Right renal cortex interstitium (tissue), 3 donors: ENCODE data around the gene NMNAT3. TPM values are rescaled to one million over a fixed set of nuclear protein-coding genes. Genes with fewer than 3 reads are reported as not detected.
A peak's percentile ranks its signal among the peaks of the same experiment; 100 is the strongest.

ENCODE experiments used
- DNase-seq, 3 donors: peaks; one replicate each; pipeline ENCODE4 v3.0.0-alpha.2; 2013; ENCODE audit warnings: low read depth in 3 of 3, low spot score in 2 of 3
- polyA plus RNA-seq, 3 donors: library from polyadenylated mRNA; unstranded; fragments of 120-200 nt; gene quantifications; one replicate each; pipeline ENCODE4 v1.2.1, GENCODE V29; 2013; ENCODE audit not compliant: insufficient read length in 3 of 3

The NMNAT3 gene
- 10 to 100 TPM in 1 of 3 donors, 1 to 10 TPM in 2; 9.7 to 10.6 (median 9.9) TPM for polyA plus RNA-seq

- DNase-seq = peak; percentile 45 to 80 (median 69)
Observed at GRCh38 chr3:139677388-139678155, at the start of gene NMNAT3. TSS of gene NMNAT3 (minus strand) at chr3:139677972. CDS start at chr3:139627724, 50,248 bp downstream.

GRCh38 chr3:139721370-139721769 lies 43.6 kb upstream of the NMNAT3 start:
- DNase-seq = no peak

- no peak for DNase-seq
Observed at GRCh38 chr3:139718415-139718814, 40.6 kb upstream of the NMNAT3 start.

GRCh38 chr3:139716908-139717485 lies 39.2 kb upstream of the NMNAT3 start:
- DNase-seq = no peak

GRCh38 chr3:139715743-139716360 lies 38.1 kb upstream of the NMNAT3 start:
- DNase-seq = no peak

GRCh38 chr3:139715166-139715565 lies 37.4 kb upstream of the NMNAT3 start:
- DNase-seq = no peak

- no peak for DNase-seq
Observed at GRCh38 chr3:139710212-139710611, 32.4 kb upstream of the NMNAT3 start.

- DNase-seq = no peak
Observed at GRCh38 chr3:139705631-139706030, 27.9 kb upstream of the NMNAT3 start.

GRCh38 chr3:139696314-139696604 lies 18.5 kb upstream of the NMNAT3 start:
- no peak for DNase-seq

GRCh38 chr3:139695426-139696313 lies 17.9 kb upstream of the NMNAT3 start:
- DNase-seq = no peak

- no peak for DNase-seq
Observed at GRCh38 chr3:139695007-139695406, 17.2 kb upstream of the NMNAT3 start.

GRCh38 chr3:139694542-139694941 lies 16.8 kb upstream of the NMNAT3 start:
- DNase-seq = no peak

- no peak for DNase-seq
Observed at GRCh38 chr3:139691619-139692018, 13.8 kb upstream of the NMNAT3 start.

- no peak for DNase-seq
Observed at GRCh38 chr3:139689708-139690228, 12.0 kb upstream of the NMNAT3 start.

GRCh38 chr3:139689122-139689521 lies 11.3 kb upstream of the NMNAT3 start:
- no peak for DNase-seq

GRCh38 chr3:139687431-139687830 lies 9.7 kb upstream of the NMNAT3 start:
- DNase-seq = no peak

- no peak for DNase-seq
Observed at GRCh38 chr3:139686624-139687023, 8.9 kb upstream of the NMNAT3 start.

- DNase-seq = no peak
Observed at GRCh38 chr3:139686206-139686605, 8.4 kb upstream of the NMNAT3 start.

GRCh38 chr3:139679220-139679775 lies 1.5 kb upstream of the NMNAT3 start:
- DNase-seq = no peak

- DNase-seq = no peak
Observed at GRCh38 chr3:139676632-139677387, 962 bp downstream of the NMNAT3 start.
